Psoas muscle (tissue), 8 donors: ENCODE results near the gene NR4A2. TPM values are rescaled to one million over a fixed set of nuclear protein-coding genes. Genes with fewer than 3 reads are reported as not detected.
"Not testable (repeated sequence)": the region's sequence is repeated elsewhere in the genome, so short reads cannot be mapped to it uniquely, and the experiment has no call there.

Experiments
- ATAC-seq, 4 donors: fragments of 200-7000 bp; cut with Tn5 transposase; one replicate each; pipeline ENCODE4 v1.9.1; 2020; ENCODE audit warnings: moderate library complexity in 3 of 4, mild to moderate bottlenecking in 2 of 4
- DNase-seq, 2 donors: peaks; one replicate each; pipeline ENCODE4 v3.0.0-alpha.2; 2020
- H3K27ac ChIP-seq: fragments of 200-600 bp; one replicate; pipeline ENCODE4 v1.8.0; 2022
- H3K27me3 ChIP-seq, 3 donors: fragments of 200-600 bp in 1 of 3; one replicate each; pipeline versions ENCODE4 v1.6.1 to v1.8.0; 2013 to 2022; ENCODE audit warnings: low read length in 2 of 3, mild to moderate bottlenecking in 2 of 3, moderate library complexity in 1 of 3; ENCODE audit not compliant: insufficient read depth in 3 of 3
- H3K36me3 ChIP-seq, 2 donors: fragments of 200-600 bp in 1 of 2; one replicate each; pipeline versions ENCODE4 v1.6.1 to v1.8.0; 2013 to 2022; ENCODE audit warnings: low read depth in 1 of 2, mild to moderate bottlenecking in 1 of 2, moderate library complexity in 1 of 2; ENCODE audit not compliant: insufficient read depth in 1 of 2
- H3K4me1 ChIP-seq: fragments of 200-600 bp; one replicate; pipeline ENCODE4 v1.8.0; 2022
- H3K4me3 ChIP-seq: fragments of 200-600 bp; one replicate; pipeline ENCODE4 v1.8.0; 2022; ENCODE audit warnings: mild to moderate bottlenecking
- H3K9me3 ChIP-seq: fragments of 200-600 bp; one replicate; pipeline ENCODE4 v1.8.0; 2022
- WGBS, 3 donors: extraction: QIAGEN DNeasy Blood & Tissue Kit; methylation state at CpG; one replicate each; pipeline versions ENCODE4 v1.1.6 to v1.1.7; 2013; 5-methylcytosine and 5-hydroxymethylcytosine counted together
- intact Hi-C, 2 donors: fragments of 100-400 bp; cut with DNase I; formaldehyde crosslinking; loops; one replicate each; pipeline versions ENCODE4 v1.11.0 to v1.14.2; 2022
- polyA plus RNA-seq, 3 donors: library from polyadenylated mRNA; stranded (reverse); fragments of 200-250 nt; gene quantifications; one replicate each; pipeline ENCODE4 v1.2.3, GENCODE V29; 2013
- total RNA-seq, 4 donors: library from RNA; stranded (reverse); fragmentation: NEBNext Ultra II Directional in 2 of 4; extraction: Animal tissue kit (Norgen Biotek cat#: 25700) in 2 of 4; gene quantifications; one replicate each; pipeline versions ENCODE4 v1.2.1 to v1.2.4, GENCODE V29; 2021 to 2023
- TF ChIP-seq, protein P1 (sequence below): fragments of 200-600 bp; IDR thresholded peaks from one replicate; pipeline ENCODE4 v1.8.0; 2022; ENCODE audit warnings: antibody characterized with exemption
- donor health status: healthy with polysubstance abuse.
- donor health status: DM: no; HTN: no; CAD: no; lungs with moderate emphysema.
- donor health status: Bipolar disorder and iron deficiency.
- donor health status: healthy.
- donor health status: DM: yes; HTN: yes; CAD: no.
- donor health status: DM: no; HTN: no; CAD: no.
- donor health status: DM: no; HTN: no; CAD: no.
- donor health status: DM: yes; HTN: yes; CAD: no.

The NR4A2 gene
- total and polyA plus RNA-seq, 7 donors: 0.31 to 2.3 (median 1.2) TPM

GRCh38 chr2:156305121-156305520, 27.4 kb downstream of the NR4A2 start:
- no peaks in the 10 kb centered on the region for H3K4me1 ChIP-seq
- no peak for DNase-seq
- ATAC-seq: no peak
- TF ChIP-seq, protein P1, sequence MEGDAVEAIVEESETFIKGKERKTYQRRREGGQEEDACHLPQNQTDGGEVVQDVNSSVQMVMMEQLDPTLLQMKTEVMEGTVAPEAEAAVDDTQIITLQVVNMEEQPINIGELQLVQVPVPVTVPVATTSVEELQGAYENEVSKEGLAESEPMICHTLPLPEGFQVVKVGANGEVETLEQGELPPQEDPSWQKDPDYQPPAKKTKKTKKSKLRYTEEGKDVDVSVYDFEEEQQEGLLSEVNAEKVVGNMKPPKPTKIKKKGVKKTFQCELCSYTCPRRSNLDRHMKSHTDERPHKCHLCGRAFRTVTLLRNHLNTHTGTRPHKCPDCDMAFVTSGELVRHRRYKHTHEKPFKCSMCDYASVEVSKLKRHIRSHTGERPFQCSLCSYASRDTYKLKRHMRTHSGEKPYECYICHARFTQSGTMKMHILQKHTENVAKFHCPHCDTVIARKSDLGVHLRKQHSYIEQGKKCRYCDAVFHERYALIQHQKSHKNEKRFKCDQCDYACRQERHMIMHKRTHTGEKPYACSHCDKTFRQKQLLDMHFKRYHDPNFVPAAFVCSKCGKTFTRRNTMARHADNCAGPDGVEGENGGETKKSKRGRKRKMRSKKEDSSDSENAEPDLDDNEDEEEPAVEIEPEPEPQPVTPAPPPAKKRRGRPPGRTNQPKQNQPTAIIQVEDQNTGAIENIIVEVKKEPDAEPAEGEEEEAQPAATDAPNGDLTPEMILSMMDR: no peak
- no peaks in the 10 kb centered on the region for H3K9me3 ChIP-seq
- no peaks in the 10 kb centered on the region for H3K36me3 ChIP-seq
- H3K4me3 ChIP-seq: no peak overlapping the region
- intact Hi-C loops: no loop called here
- H3K27ac ChIP-seq: no peak overlapping the region
- peaks cover 0 to 2% (median 0%) of the 10 kb centered on the region in 3 donors for H3K27me3 ChIP-seq

- no peak overlapping the region for H3K27ac ChIP-seq
- DNase-seq (no peak), ATAC-seq (no peak)
- no peaks in the 10 kb centered on the region for H3K9me3 ChIP-seq
- TF ChIP-seq, protein P1: no peak
- intact Hi-C loops: no loop called here
- no peaks in the 10 kb centered on the region for H3K4me1 ChIP-seq
- peaks cover 0 to 6% (median 0%) of the 10 kb centered on the region in 3 donors for H3K27me3 ChIP-seq
- no peak overlapping the region for H3K4me3 ChIP-seq
- WGBS, 3 donors: 45 to 59% (median 59%) methylated on average over 1 of the region's 1 CpG
- H3K36me3 ChIP-seq: no peaks in the 10 kb centered on the region
Measured at GRCh38 chr2:156300337-156300736, 32.2 kb downstream of the NR4A2 start.

DNA sequence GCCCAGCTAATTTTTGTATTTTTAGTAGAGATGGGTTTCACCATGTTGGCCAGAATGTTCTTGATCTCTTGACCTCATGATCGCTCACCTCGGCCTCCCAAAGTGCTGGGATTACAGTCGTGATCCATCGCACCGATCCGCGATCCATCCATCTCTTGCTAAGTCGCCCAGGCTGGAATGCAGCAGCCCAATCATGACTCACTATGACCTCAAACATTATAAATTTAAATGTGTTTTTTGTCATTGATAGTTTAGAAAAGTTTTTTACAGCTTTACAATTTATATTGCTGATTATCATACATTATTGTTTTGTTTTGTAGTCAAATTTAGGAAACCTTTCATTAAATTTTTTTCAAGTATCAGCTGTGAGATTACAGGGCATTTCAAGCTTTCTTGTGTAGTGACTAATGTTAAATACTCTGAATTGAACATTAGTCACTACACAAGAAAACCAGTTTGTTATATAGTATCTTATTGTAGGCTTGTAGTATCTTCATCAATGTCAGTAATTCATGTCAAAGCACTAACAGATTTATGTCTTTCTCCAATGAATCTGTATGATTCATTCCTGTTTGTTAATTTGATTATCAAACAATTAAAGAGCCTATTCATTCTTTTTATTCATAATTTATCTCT, 37.5 kb downstream of the NR4A2 start:
- ATAC-seq: no peak
- Histone ChIP-seq H3K36me3 (no peaks in the 10 kb centered on the region), H3K4me3 (no peak overlapping the region), H3K4me1 (no peaks in the 10 kb centered on the region), H3K27ac (no peak overlapping the region), H3K27me3 (peaks cover 0 to 3% (median 0%) of the 10 kb centered on the region in 3 donors), H3K9me3 (no peaks in the 10 kb centered on the region)
- 94% methylated on average over 8 of the region's 8 CpGs for WGBS, 3 donors
- TF ChIP-seq, protein P1: no peak
- intact Hi-C loops: no loop called here
- no peak for DNase-seq

DNA sequence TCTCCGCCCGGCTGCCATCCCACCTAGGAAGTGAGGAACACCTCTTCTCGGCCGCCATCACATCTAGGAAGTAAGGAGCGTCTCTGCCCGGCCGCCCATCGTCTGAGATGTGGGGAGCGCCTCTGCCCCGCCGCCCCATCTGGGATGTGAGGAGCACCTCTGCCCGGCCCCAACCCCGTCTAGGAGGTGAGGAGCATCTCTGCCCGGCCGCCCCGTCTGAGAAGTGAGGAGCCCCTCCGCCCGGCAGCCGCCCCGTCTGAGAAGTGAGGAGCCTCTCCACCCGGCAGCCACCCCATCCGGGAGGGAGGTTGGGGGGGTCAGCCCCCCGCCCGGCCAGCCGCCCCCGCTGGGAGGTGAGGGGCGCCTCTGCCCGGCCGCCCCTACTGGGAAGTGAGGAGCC, 39.1 kb downstream of the NR4A2 start:
- ATAC-seq, H3K27ac ChIP-seq, H3K27me3 ChIP-seq, H3K4me1 ChIP-seq, H3K4me3 ChIP-seq, DNase-seq, intact Hi-C loops, H3K36me3 ChIP-seq, H3K9me3 ChIP-seq: not testable (repeated sequence)
- 97 to 100% (median 99%) methylated on average over 2 to 25 of the region's 29 CpGs for WGBS, 3 donors

GRCh38 chr2:156279446-156280150, 52.9 kb downstream of the NR4A2 start:
- WGBS, 3 donors: 48 to 56% (median 55%) methylated on average over 5 of the region's 5 CpGs
- DNase-seq (no peak), ATAC-seq (no peak)
- intact Hi-C loops: no loop called here
- H3K4me3 ChIP-seq: no peak overlapping the region
- H3K36me3 ChIP-seq: no peaks in the 10 kb centered on the region
- no peak overlapping the region for H3K27ac ChIP-seq
- no peaks in the 10 kb centered on the region for H3K4me1 ChIP-seq
- peaks cover 0 to 2% (median 0%) of the 10 kb centered on the region in 3 donors for H3K27me3 ChIP-seq
- H3K9me3 ChIP-seq: no peaks in the 10 kb centered on the region
- TF ChIP-seq, protein P1: no peak

Other genes starting within 250 kb of the NR4A2 start
- 10 to 100 TPM; 16.3 to 86.6 (median 35.8) TPM for gene GPD2, start 103.7 kb upstream of the NR4A2 start, total RNA-seq
- gene GPD2, start 103.7 kb upstream of the NR4A2 start, polyA plus RNA-seq: 10 to 100 TPM in 1 of 3 donors, 1 to 10 TPM in 2; 6.3 to 24.0 (median 8.6) TPM